ENCODE results near the gene C11orf97.
"Not testable (repeated sequence)": the region's sequence is repeated elsewhere in the genome, so short reads cannot be mapped to it uniquely, and the experiment has no call there.

Gene C11orf97

GRCh38 chr11:94493281-94494125 is 18.8 kb upstream of the C11orf97 start, which contains the start of the genes ANKRD49 and MRE11:
TSS of gene ANKRD49 (plus strand) at chr11:94493984. CDS start at chr11:94496694, 2,710 bp downstream.
TSS of gene MRE11 (minus strand) at chr11:94493844. CDS start at chr11:94492801, 1,043 bp downstream.
- ChIA-PET CTCF (interaction anchor here (0.7 kb wide), 1 partner anchor 253 kb away, joined by 3 read pairs; no protein-coding TSS in a partner anchor), POLR2A (ENCODE audit: low non-redundant PET) (no interaction called here)
- H3K27ac ChIP-seq = peak within 1 kb of the TSS; percentile 96
- no peak for TF ChIP-seq CTCF (conservative IDR thresholded peaks at IDR 0.05; ENCODE audit: low read depth)
- DNase-seq (ENCODE audit: low spot score) = peak; percentile 93

DNA sequence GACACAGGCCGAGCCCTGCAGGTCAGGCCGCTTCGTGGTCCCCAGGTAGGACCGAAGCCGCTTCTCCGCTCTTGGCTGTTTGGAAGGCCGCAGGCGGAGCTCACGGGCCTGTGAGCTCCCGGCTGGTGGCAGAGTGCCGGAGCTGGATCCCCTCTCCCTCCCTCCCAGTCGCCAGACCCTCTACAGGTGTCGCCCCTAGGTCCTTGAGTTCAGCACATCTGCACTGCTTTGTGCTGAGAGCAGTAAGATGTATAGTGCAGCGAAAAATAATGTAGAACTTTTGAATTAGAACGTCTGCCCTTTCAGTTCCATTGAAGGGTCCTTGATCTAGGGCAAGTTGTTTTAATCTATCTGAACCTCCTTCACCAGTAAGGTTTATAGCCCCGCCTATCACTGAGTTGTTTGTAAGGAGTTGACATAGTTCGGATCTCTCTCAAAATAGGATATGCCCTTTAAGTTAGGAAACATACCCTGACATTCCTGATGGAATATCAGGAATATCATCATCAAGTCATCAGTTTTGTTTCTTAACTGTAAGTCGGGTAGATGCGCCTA is 18.1 kb upstream of the C11orf97 start:
- ChIA-PET CTCF (no interaction called here), POLR2A (ENCODE audit: low non-redundant PET) (no interaction called here)
- peak overlapping the region; percentile 96 for H3K27ac ChIP-seq
- no peak for TF ChIP-seq CTCF (conservative IDR thresholded peaks at IDR 0.05; ENCODE audit: low read depth)
- no peak for DNase-seq (ENCODE audit: low spot score)

DNA sequence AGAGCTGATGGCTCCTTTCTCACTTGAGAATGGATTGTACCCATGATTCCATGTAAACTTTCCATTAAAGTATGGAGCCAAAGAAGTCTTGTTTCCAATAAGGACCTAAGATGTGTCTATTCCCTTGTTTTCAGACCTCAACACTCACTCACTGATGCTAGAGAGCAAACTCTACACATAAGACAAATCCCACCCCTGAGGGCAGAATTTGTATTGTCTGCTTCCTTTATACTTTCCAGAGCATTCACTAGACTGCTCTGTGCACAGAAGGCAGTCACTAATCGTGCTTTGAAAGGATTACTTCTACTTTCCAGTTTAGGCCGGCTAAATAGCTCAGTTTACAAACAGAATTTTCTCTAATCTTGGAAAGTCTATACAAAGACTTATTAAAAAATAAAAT is 12.1 kb upstream of the C11orf97 start:
- POLR2A ChIA-PET (ENCODE audit: low non-redundant PET) = no interaction called here
- no peak for DNase-seq (ENCODE audit: low spot score)
- no peak overlapping the region for H3K27ac ChIP-seq
- CTCF ChIA-PET = interaction anchor here (1.6 kb wide), 1 partner anchor 605 kb away, joined by 8 read pairs; no protein-coding TSS in a partner anchor
- TF ChIP-seq CTCF (conservative IDR thresholded peaks at IDR 0.05; ENCODE audit: low read depth) = no peak

- POLR2A ChIA-PET (ENCODE audit: low non-redundant PET) = no interaction called here
- CTCF ChIA-PET = interaction anchor here (0.6 to 1.6 kb wide), 2 partner anchors 256 to 606 kb away, joined by 3 to 8 read pairs; no protein-coding TSS in a partner anchor
- TF ChIP-seq CTCF (conservative IDR thresholded peaks at IDR 0.05; ENCODE audit: low read depth) = no peak
- no peak overlapping the region for H3K27ac ChIP-seq
- DNase-seq (ENCODE audit: low spot score) = no peak
Measured at GRCh38 chr11:94501522-94501921, 10.7 kb upstream of the C11orf97 start.

DNA sequence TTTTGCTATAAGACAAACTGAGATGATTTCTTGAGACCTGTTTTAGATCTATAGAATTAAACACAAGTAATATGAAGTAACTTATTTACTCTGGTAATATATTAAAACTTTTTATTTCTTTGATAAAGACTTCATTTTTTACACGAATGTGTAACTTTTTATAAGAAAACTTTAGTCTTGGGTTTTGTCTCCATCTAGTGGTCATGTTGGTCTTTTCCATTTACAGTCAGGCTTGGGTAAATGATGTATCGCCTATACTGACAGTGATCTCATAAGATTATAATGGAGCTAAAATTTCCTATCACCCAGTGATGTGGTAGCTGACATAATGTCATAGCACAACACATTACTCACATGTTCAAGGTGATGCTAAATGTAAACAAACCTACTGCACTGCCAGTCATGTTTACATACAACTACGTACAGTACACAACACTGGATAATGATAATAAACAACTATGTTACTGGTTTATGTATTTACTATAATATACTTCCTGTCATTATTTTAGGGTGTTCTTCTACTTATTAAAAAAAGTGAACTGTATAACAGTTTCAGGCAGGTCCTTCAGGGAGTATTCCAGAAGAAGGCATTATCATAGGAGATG is 7.5 kb upstream of the C11orf97 start:
- peak; percentile 49 for DNase-seq (ENCODE audit: low spot score)
- TF ChIP-seq CTCF (conservative IDR thresholded peaks at IDR 0.05; ENCODE audit: low read depth) = peak; percentile 76
- H3K27ac ChIP-seq = no peak overlapping the region
- POLR2A ChIA-PET (ENCODE audit: low non-redundant PET) = no interaction called here
- CTCF ChIA-PET = interaction anchor here (0.6 to 1.4 kb wide), 9 partner anchors 9 to 614 kb away, joined by 3 to 11 read pairs (median 3); no protein-coding TSS in a partner anchor

DNA sequence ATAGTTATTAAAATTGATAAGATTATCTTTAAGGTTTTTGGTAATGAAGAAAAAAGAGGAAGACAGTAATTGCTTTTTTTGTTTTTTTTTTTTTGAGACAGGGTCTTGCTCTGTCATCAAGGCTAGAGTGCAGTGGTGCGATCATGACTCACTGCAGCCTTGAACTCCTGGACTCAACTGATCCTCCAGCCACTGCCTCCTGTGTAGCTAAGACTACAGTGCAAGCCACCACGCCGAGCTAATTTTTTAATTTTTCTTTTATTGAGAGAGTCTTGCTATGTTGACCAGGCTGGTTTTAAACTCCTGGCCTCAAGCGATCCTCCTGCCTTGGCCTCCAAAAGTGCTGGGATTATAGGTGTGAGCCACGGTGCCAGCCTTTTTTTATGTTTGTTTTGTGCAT is 5.7 kb upstream of the C11orf97 start:
- H3K27ac ChIP-seq; DNase-seq (ENCODE audit: low spot score); POLR2A ChIA-PET (ENCODE audit: low non-redundant PET); CTCF ChIA-PET: not testable (repeated sequence)
